Endothelial cell of umbilical vein (primary cell): Measurements from ENCODE around the gene SYNGR1. TPM values are rescaled to one million over a fixed set of nuclear protein-coding genes. Genes with fewer than 3 reads are reported as not detected.

Source experiments
- BruUV-seq: library from RNA; stranded (reverse); fragments of 400-500 nt; replicated peaks from 2 replicates; lab custom pipeline; 2021; lab: Mats Ljungman, UMichigan
- CTCF ChIA-PET: fragments of 300-600, 350-600 bp; sonication (Branson Sonifier 250); formaldehyde crosslinking; loops from one replicate; lab custom pipeline; 2021; ENCODE audit warnings: antibody characterized with exemption, inconsistent platforms; lab: Charles Lee
- POLR2A ChIA-PET: fragments of 300-600, 350-600 bp; sonication (Branson Sonifier 250); formaldehyde crosslinking; loops from one replicate; lab custom pipeline; 2021; ENCODE audit warnings: antibody characterized with exemption, inconsistent platforms; lab: Charles Lee
- DNase-seq: peaks from one replicate; pipeline ENCODE4 v3.0.0-alpha.2; 2011; ENCODE audit warnings: low read depth, low spot score
- FAIRE-seq: peaks from 2 replicates; lab custom pipeline; 2011; peaks lifted over from hg19 to GRCh38; lab: Jason Lieb, UNC
- H2AFZ ChIP-seq: 2 replicates; pipeline ENCODE4 v1.6.0; 2012; ENCODE audit warnings: low read depth, low read length, control low read depth, inconsistent platforms
- H3K27ac ChIP-seq: 2 replicates; pipeline ENCODE4 v1.5.1; 2011; ENCODE audit warnings: low read depth, mild to moderate bottlenecking, control low read depth, low read length, moderate library complexity; ENCODE audit not compliant: insufficient read depth
- H3K27me3 ChIP-seq, 2 experiments: 2 replicates each; pipeline versions ENCODE4 v1.6.0 to v1.6.1; 2011; ENCODE audit warnings: low read length in 2 of 2, mixed read lengths in 1 of 2; ENCODE audit not compliant: control insufficient read depth in 2 of 2, insufficient read depth in 2 of 2
- H3K36me3 ChIP-seq, 2 experiments: 2 replicates in 1 of 2; 3 replicates in 1 of 2; pipeline ENCODE4 v1.5.1; 2011; ENCODE audit warnings: low read length in 2 of 2, mild to moderate bottlenecking in 1 of 2, moderate library complexity in 1 of 2; ENCODE audit not compliant: control insufficient read depth in 2 of 2, insufficient read depth in 2 of 2; ENCODE audit errors: extremely low read depth in 1 of 2
- H3K4me1 ChIP-seq: 3 replicates; pipeline ENCODE4 v1.5.1; 2011; ENCODE audit warnings: mild to moderate bottlenecking, low read length; ENCODE audit not compliant: control insufficient read depth, insufficient read depth; ENCODE audit errors: extremely low read depth
- H3K4me2 ChIP-seq: 2 replicates; pipeline ENCODE4 v1.6.1; 2011; ENCODE audit warnings: low read length, control low read depth, mixed read lengths; ENCODE audit not compliant: insufficient read depth
- H3K4me3 ChIP-seq, 3 experiments: fragments of 200-600 bp in 1 of 3; sonication (generic), shearing (Covaris generic) in 1 of 3; replicated peaks in 1 of 3; 2 replicates each; pipeline ENCODE4 v1.5.1; 2011 to 2016; ENCODE audit warnings: control low read depth in 3 of 3, low read length in 3 of 3, mild to moderate bottlenecking in 2 of 3, inconsistent platforms in 1 of 3, low read depth in 1 of 3, moderate library complexity in 1 of 3; ENCODE audit not compliant: insufficient read depth in 1 of 3
- H3K79me2 ChIP-seq: 2 replicates; pipeline ENCODE4 v1.6.0; 2012; ENCODE audit warnings: low read length, inconsistent platforms; ENCODE audit not compliant: control insufficient read depth, insufficient read depth
- H3K9ac ChIP-seq: replicated peaks from 2 replicates; pipeline ENCODE3; 2011; ENCODE audit warnings: low read length, control low read depth; ENCODE audit not compliant: insufficient read depth; ENCODE audit errors: extremely low read depth
- H3K9me1 ChIP-seq: replicated peaks from 3 replicates; pipeline ENCODE4 v1.6.0; 2011; ENCODE audit warnings: mild to moderate bottlenecking, low read length; ENCODE audit not compliant: control insufficient read depth, insufficient read depth; ENCODE audit errors: extremely low read depth
- H3K9me3 ChIP-seq: replicated peaks from 2 replicates; pipeline ENCODE4 v1.5.1; 2012; ENCODE audit warnings: low read length, inconsistent platforms; ENCODE audit not compliant: control insufficient read depth, insufficient read depth
- H4K20me1 ChIP-seq: replicated peaks from 2 replicates; pipeline ENCODE3; 2011; ENCODE audit warnings: mild to moderate bottlenecking, low read length; ENCODE audit not compliant: control insufficient read depth, insufficient read depth; ENCODE audit errors: extremely low read depth
- JUN ChIP-seq: IDR thresholded peaks from 2 replicates; pipeline ENCODE4 v1.6.1; 2011; ENCODE audit warnings: borderline replicate concordance, low read depth; ENCODE audit not compliant: insufficient read length, insufficient read depth
- MYC ChIP-seq: IDR thresholded peaks from one replicate; pipeline ENCODE4 v1.6.1; 2011; ENCODE audit warnings: mild to moderate bottlenecking, low read depth, low read length
- POLR2A ChIP-seq: IDR thresholded peaks from 2 replicates; pipeline ENCODE4 v1.6.1; 2012; ENCODE audit warnings: low read depth, mild to moderate bottlenecking, control low read depth, low read length
- POLR2AphosphoS5 ChIP-seq: IDR thresholded peaks from 2 replicates; pipeline ENCODE4 v1.6.1; 2012; ENCODE audit warnings: low read depth, mild to moderate bottlenecking, control low read depth, low read length, moderate library complexity; ENCODE audit not compliant: insufficient read depth
- dilution Hi-C: fragments of 300-500 bp; cut with MboI; formaldehyde crosslinking; loops from one replicate; pipeline ENCODE4 v1.15.0; 2019; ENCODE audit warnings: low sequenced_read_pairs; ENCODE audit not compliant: extremely low pct_ligation_motif_present
- intact Hi-C: fragments of 100-400 bp; cut with micrococcal nuclease; formaldehyde crosslinking; loops from one replicate; pipeline ENCODE4 v1.10.0; 2022
- polyA plus RNA-seq, 4 experiments: library from polyadenylated mRNA; depleted of rRNA in 3 of 4; stranded (reverse) in 3 of 4; unstranded in 1 of 4; fragments of >200 nt; gene quantifications; 2 replicates each; pipeline versions ENCODE4 v1.2.1 to v1.2.3, GENCODE V29; 2011 to 2012; ENCODE audit warnings: missing spikeins in 1 of 4
- total RNA-seq: library from RNA; stranded (reverse); gene quantifications from 2 replicates; pipeline ENCODE4 v1.2.3, GENCODE V29; 2021

The SYNGR1 gene
- total and polyA plus RNA-seq, 2 donors (not counting 3 experiments of a cell fraction or from before 2014, with no cell fraction given): 3.8 to 10.2 TPM

DNA sequence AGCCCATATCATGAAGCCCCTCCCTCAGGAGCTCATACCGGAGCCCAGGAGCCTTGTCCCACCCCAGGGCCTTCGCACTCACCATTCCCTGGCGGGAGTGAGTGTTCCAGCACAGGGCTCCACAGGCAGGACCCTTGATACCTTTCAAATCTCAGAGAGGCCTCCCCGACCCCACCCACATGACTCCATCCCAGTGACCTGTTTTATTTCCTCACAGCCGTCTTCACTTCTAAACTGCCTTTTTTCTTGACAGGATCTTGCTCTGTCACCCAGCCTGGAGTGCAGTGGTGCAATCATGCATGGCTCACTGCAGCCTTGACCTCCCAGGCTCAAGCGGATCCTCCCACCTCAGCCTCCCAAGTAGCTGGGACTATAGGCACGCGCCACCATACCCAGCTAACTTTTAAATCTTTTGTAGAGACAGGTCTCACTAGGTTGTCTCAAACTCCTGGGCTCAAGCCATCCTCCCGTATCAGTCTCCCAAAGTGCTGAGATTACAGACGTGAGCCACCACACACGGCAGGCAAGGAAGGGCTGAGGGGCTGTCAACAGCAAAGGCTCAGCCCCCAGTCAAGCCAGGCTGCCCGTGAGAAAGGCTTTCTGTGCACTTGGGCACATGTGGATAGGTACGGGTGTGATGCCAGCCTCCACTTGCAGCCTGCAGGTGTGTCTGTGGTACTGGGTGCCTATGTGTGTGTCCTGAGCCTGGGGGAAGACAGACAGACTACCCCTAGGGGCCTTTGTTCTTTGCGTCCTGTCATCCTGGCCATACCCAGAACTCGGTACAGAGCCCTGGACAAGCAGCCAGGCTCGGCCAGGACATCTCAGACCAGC, 39.7 kb upstream of the SYNGR1 start:
- Histone ChIP-seq H3K27me3 (no peaks in the 10 kb centered on the region), H3K36me3 (peaks cover 31 to 36% of the 10 kb centered on the region in 2 experiments), H3K27ac (peak overlapping the region; percentile 5), H2AFZ (no peak overlapping the region), H3K9me1 (no peaks in the 10 kb centered on the region), H3K4me3 (no peak overlapping the region), H3K79me2 (peaks cover 20% of the 10 kb centered on the region), H3K9me3 (no peaks in the 10 kb centered on the region), H3K4me2 (no peak overlapping the region), H3K9ac (no peak overlapping the region), H3K4me1 (peaks cover 30% of the 10 kb centered on the region), H4K20me1 (no peaks in the 10 kb centered on the region)
- intact Hi-C loops: loop anchor here (10.0 kb wide), 1 partner anchor 305 kb away; no protein-coding TSS in a partner anchor
- FAIRE-seq: peak; percentile 62
- no TSS peak for BruUV-seq
- dilution Hi-C loops: no loop called here
- no peak for DNase-seq
- TF ChIP-seq POLR2AphosphoS5 (peak; percentile 54), MYC (no peak)
- CTCF ChIA-PET: interaction anchor here (0.7 to 4.5 kb wide), 26 partner anchors 13 to 1258 kb away, joined by 3 to 72 read pairs (median 4); partner anchors contain the start of gene PDGFB
- POLR2A ChIA-PET: interaction anchor here (1.0 to 2.1 kb wide), 9 partner anchors 9 to 214 kb away, joined by 3 to 15 read pairs (median 5); partner anchors contain the start of genes PDGFB and RPL3

DNA sequence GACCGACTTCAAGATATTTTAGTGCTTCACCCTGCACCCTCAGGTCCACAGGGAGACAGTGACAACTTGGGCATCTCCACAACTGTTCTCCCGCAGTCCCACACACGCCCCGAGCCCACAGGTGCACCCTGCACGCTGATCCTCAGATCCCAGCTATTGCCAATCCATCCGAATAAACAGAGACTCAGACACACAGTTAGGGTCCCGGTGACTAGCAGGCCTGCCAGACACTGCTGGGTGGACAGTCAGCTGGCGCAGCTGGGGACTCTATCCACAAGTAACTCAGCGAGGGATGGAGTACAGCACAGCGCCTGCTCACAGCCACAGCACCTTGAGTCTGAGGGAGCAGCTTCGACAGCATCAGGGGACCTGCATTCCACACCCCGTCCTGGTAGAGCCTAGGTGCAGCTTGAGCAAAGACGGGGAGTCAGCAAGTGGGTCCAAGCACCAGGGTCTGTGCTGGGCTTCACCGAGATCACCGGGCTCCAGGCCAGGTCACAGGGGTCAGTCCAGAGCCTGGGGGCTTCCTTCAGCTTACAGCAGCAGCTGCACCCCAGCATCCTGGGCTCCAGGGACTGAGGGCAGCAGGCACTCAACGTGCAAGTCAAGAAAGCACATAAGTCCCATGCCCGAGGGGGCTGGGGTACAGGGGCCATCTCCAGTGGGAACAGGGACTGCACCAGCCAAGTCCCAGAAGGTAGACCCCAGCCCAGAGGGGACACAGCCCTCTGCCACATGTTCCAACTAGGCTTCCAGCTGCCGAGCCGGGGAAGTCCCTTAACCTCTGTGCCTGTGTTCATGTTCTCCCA, 38.0 kb upstream of the SYNGR1 start:
- no peak for DNase-seq
- Histone ChIP-seq H2AFZ (no peak overlapping the region), H3K4me1 (peaks cover 43% of the 10 kb centered on the region), H3K4me2 (no peak overlapping the region), H3K79me2 (peaks cover 37% of the 10 kb centered on the region), H3K4me3 (no peak overlapping the region), H3K9ac (no peak overlapping the region), H4K20me1 (no peaks in the 10 kb centered on the region), H3K9me3 (no peaks in the 10 kb centered on the region), H3K36me3 (peaks cover 35 to 48% of the 10 kb centered on the region in 2 experiments), H3K9me1 (no peaks in the 10 kb centered on the region), H3K27me3 (no peaks in the 10 kb centered on the region), H3K27ac (no peak overlapping the region)
- no TSS peak for BruUV-seq
- dilution Hi-C loops (no loop called here), intact Hi-C loops (loop anchor here (1.0 to 10.0 kb wide), 5 partner anchors 19 to 307 kb away; no protein-coding TSS in a partner anchor)
- POLR2A ChIA-PET: interaction anchor here (0.7 to 2.1 kb wide), 11 partner anchors 8 to 212 kb away, joined by 3 to 15 read pairs (median 4); partner anchors contain the start of genes CBX7, PDGFB and RPL3
- FAIRE-seq: no peak
- TF ChIP-seq POLR2A (peak; percentile 23), POLR2AphosphoS5 (peak; percentile 74), JUN (no peak)
- CTCF ChIA-PET: interaction anchor here (0.7 to 4.5 kb wide), 29 partner anchors 8 to 442 kb away, joined by 3 to 72 read pairs (median 4); partner anchors contain the start of gene PDGFB
